GM23248 (cell line): ENCODE results near the gene B3GAT3. TPM values are rescaled to one million over a fixed set of nuclear protein-coding genes. Genes with fewer than 3 reads are reported as not detected.

ENCODE experiments used
- DNase-seq: peaks from one replicate; pipeline ENCODE4 v3.0.0-alpha.2; 2015
- H2AFZ ChIP-seq: fragments of 200-600 bp; sonication (generic); 2 replicates; pipeline ENCODE4 v1.6.1; 2016; ENCODE audit warnings: antibody characterized with exemption
- H3F3A ChIP-seq: fragments of 200-600 bp; sonication (generic); 2 replicates; pipeline ENCODE4 v1.6.1; 2016; ENCODE audit warnings: mild to moderate bottlenecking, antibody characterized with exemption, mixed run types; ENCODE audit not compliant: insufficient read depth
- H3K27ac ChIP-seq: fragments of 200-600 bp; sonication (generic); 2 replicates; pipeline ENCODE4 v1.5.1; 2016; ENCODE audit warnings: mild to moderate bottlenecking
- H3K27me3 ChIP-seq: fragments of 200-600 bp; sonication (generic); replicated peaks from 2 replicates; pipeline ENCODE4 v1.6.1; 2016; ENCODE audit warnings: mild to moderate bottlenecking; ENCODE audit not compliant: insufficient read depth
- H3K36me3 ChIP-seq: fragments of 200-600 bp; sonication (generic); 2 replicates; pipeline ENCODE4 v1.6.1; 2016; ENCODE audit warnings: low read depth, mild to moderate bottlenecking
- H3K4me1 ChIP-seq: fragments of 200-600 bp; sonication (generic); 2 replicates; pipeline ENCODE4 v1.6.1; 2016; ENCODE audit warnings: mild to moderate bottlenecking; ENCODE audit not compliant: insufficient read depth
- H3K4me2 ChIP-seq: fragments of 200-600 bp; sonication (generic); one replicate; pipeline ENCODE4 v1.6.1; 2016; ENCODE audit warnings: mild to moderate bottlenecking; ENCODE audit not compliant: unreplicated experiment
- H3K4me3 ChIP-seq: fragments of 200-600 bp; sonication (generic); 2 replicates; pipeline ENCODE4 v1.5.1; 2016; ENCODE audit warnings: mild to moderate bottlenecking
- H3K79me2 ChIP-seq: fragments of 200-600 bp; sonication (generic); 2 replicates; pipeline ENCODE4 v1.6.1; 2016; ENCODE audit warnings: mild to moderate bottlenecking; ENCODE audit not compliant: insufficient read depth
- H3K9ac ChIP-seq: fragments of 200-600 bp; sonication (generic); 2 replicates; pipeline ENCODE4 v1.6.1; 2016; ENCODE audit warnings: mild to moderate bottlenecking
- H3K9me2 ChIP-seq: fragments of 200-600 bp; sonication (generic); 2 replicates; pipeline ENCODE4 v1.6.1; 2016; ENCODE audit warnings: mixed run types, mild to moderate bottlenecking, moderate library complexity; ENCODE audit not compliant: insufficient read depth
- H3K9me3 ChIP-seq: fragments of 200-600 bp; sonication (generic); one replicate; pipeline ENCODE4 v1.6.1; 2017; ENCODE audit warnings: low read depth
- H4K20me1 ChIP-seq: fragments of 200-600 bp; sonication (generic); 2 replicates; pipeline ENCODE4 v1.6.0; 2016; ENCODE audit not compliant: insufficient read depth
- EZH2 ChIP-seq: fragments of 200-600 bp; sonication (generic); IDR thresholded peaks from 2 replicates; pipeline ENCODE4 v1.6.1; 2018; ENCODE audit warnings: antibody characterized with exemption, mild to moderate bottlenecking; ENCODE audit not compliant: insufficient read depth, poor library complexity, severe bottlenecking
- EZH2phosphoT487 ChIP-seq: fragments of 200-600 bp; sonication (generic); IDR thresholded peaks from 2 replicates; pipeline ENCODE4 v1.6.1; 2018; ENCODE audit warnings: antibody characterized with exemption, moderate library complexity, mild to moderate bottlenecking, low read depth; ENCODE audit not compliant: insufficient read depth
- WGBS, 2 experiments: methylation state at CpG; one replicate each; pipeline ENCODE4 v1.1.6; 2015 to 2017; ENCODE audit warnings: low lambda C conversion rate in 2 of 2, low coverage in 1 of 2; ENCODE audit errors: missing lambda C conversion rate in 2 of 2; 5-methylcytosine and 5-hydroxymethylcytosine counted together
- in situ Hi-C: fragments of 300-500 bp; cut with MboI; formaldehyde crosslinking; loops from 2 replicates; pipeline ENCODE4 v1.15.0; 2020
- polyA plus RNA-seq: library from polyadenylated mRNA; unstranded; fragments of >200 nt; fragmentation: Nextera tagmentation; extraction: Ambion mirVana; gene quantifications from 2 replicates; pipeline ENCODE4 v1.2.1, GENCODE V29; 2016
- total RNA-seq: library from RNA; depleted of rRNA; stranded (reverse); fragments of >200 nt; shearing (Covaris generic); gene quantifications from 2 replicates; pipeline ENCODE4 v1.2.3, GENCODE V29; 2014

B3GAT3 gene
- total and polyA plus RNA-seq, 2 experiments from 2014 or later, result 35.6 to 44.2 TPM

GRCh38 chr11:62601122-62601371, 20.7 kb downstream of the B3GAT3 start:
- Histone ChIP-seq H2AFZ (peak overlapping the region; percentile 76), H3K4me3 (peak overlapping the region; percentile 88), H3K36me3 (peaks cover 20% of the 10 kb centered on the region; the same call in 1 of the 2 replicates), H3F3A (peaks cover 31% of the 10 kb centered on the region), H3K79me2 (peaks cover 53% of the 10 kb centered on the region), H3K9me2 (no peaks in the 10 kb centered on the region), H3K27me3 (no peaks in the 10 kb centered on the region), H4K20me1 (no peaks in the 10 kb centered on the region), H3K9me3 (no peaks in the 10 kb centered on the region), H3K9ac (peak overlapping the region; percentile 95), H3K4me1 (peaks cover 20% of the 10 kb centered on the region), H3K27ac (peak overlapping the region; percentile 77), H3K4me2 (peak overlapping the region; percentile 100)
- DNase-seq, result peak; percentile 55
- WGBS, 2 experiments, result 0 to 1% methylated on average over 19 to 30 of the region's 30 CpGs
- in situ Hi-C loops, result no loop called here
- no peak for TF ChIP-seq EZH2phosphoT487

GRCh38 chr11:62600367-62601121, 21.2 kb downstream of the B3GAT3 start:
- in situ Hi-C loops, result no loop called here
- DNase-seq, result no peak
- Histone ChIP-seq H3K27ac (peak overlapping the region; percentile 77), H3K79me2 (peaks cover 57% of the 10 kb centered on the region), H3K9ac (peak overlapping the region; percentile 95), H4K20me1 (no peaks in the 10 kb centered on the region), H2AFZ (peak overlapping the region; percentile 76), H3K9me3 (no peaks in the 10 kb centered on the region), H3K4me2 (peak overlapping the region; percentile 100), H3K36me3 (peaks cover 20% of the 10 kb centered on the region; the same call in 1 of the 2 replicates), H3K9me2 (no peaks in the 10 kb centered on the region), H3K27me3 (no peaks in the 10 kb centered on the region), H3K4me3 (peak overlapping the region; percentile 88), H3K4me1 (peaks cover 20% of the 10 kb centered on the region), H3F3A (peaks cover 36% of the 10 kb centered on the region)
- TF ChIP-seq EZH2phosphoT487 (no peak), EZH2 (no peak)
- WGBS, 2 experiments, result 2 to 3% methylated on average over 25 to 26 of the region's 26 CpGs

- H3K79me2 ChIP-seq, result peaks cover 61% of the 10 kb centered on the region
- no peak overlapping the region for H2AFZ ChIP-seq
- H3K4me2 ChIP-seq, result peak overlapping the region; percentile 100
- H3K9me3 ChIP-seq, result no peaks in the 10 kb centered on the region
- peaks cover 42% of the 10 kb centered on the region for H3F3A ChIP-seq
- H3K27ac ChIP-seq, result peak overlapping the region; percentile 77; the same call in 1 of the 2 replicates
- no peaks in the 10 kb centered on the region for H4K20me1 ChIP-seq
- H3K27me3 ChIP-seq, result no peaks in the 10 kb centered on the region
- peaks cover 20% of the 10 kb centered on the region for H3K4me1 ChIP-seq
- no peak for DNase-seq
- H3K36me3 ChIP-seq, result peaks cover 20% of the 10 kb centered on the region; the same call in 1 of the 2 replicates
- H3K9ac ChIP-seq, result peak overlapping the region; percentile 95
- peak overlapping the region; percentile 88 for H3K4me3 ChIP-seq
- in situ Hi-C loops, result no loop called here
- 26 to 29% methylated on average over 5 of the region's 5 CpGs for WGBS, 2 experiments
- no peak for TF ChIP-seq EZH2phosphoT487
- no peak for TF ChIP-seq EZH2
- no peaks in the 10 kb centered on the region for H3K9me2 ChIP-seq
Observed at GRCh38 chr11:62599901-62600300, 21.9 kb downstream of the B3GAT3 start.

- in situ Hi-C loops, result no loop called here
- peak overlapping the region; percentile 95 for H3K9ac ChIP-seq
Observed at GRCh38 chr11:62599069-62599696, 22.6 kb downstream of the B3GAT3 start.

More at GRCh38 chr11:62599069-62599696, 22.6 kb downstream of the B3GAT3 start:
- Histone ChIP-seq H3K4me1 (peaks cover 20% of the 10 kb centered on the region), H3K4me2 (peak overlapping the region; percentile 100), H3K36me3 (peaks cover 25% of the 10 kb centered on the region), H3K9me2 (no peaks in the 10 kb centered on the region), H3K27ac (peak overlapping the region; percentile 77), H3F3A (peaks cover 47% of the 10 kb centered on the region), H4K20me1 (no peaks in the 10 kb centered on the region), H3K9me3 (no peaks in the 10 kb centered on the region), H2AFZ (no peak overlapping the region), H3K4me3 (peak overlapping the region; percentile 88), H3K79me2 (peaks cover 65% of the 10 kb centered on the region), H3K27me3 (no peaks in the 10 kb centered on the region)
- 32 to 41% methylated on average over 7 of the region's 7 CpGs for WGBS, 2 experiments
- DNase-seq, result peak; percentile 99
- TF ChIP-seq EZH2phosphoT487, result no peak
- no peak for TF ChIP-seq EZH2
